Mesendoderm (in vitro differentiated cells): ENCODE data around the gene PLXNB2.

Source experiments
- DNase-seq: peaks from one replicate; pipeline ENCODE4 v3.0.0; 2013
- H2AK5ac ChIP-seq: 2 replicates; pipeline ENCODE4 v1.6.1; 2013; ENCODE audit warnings: low read length, inconsistent platforms
- H2BK120ac ChIP-seq: 2 replicates; pipeline ENCODE4 v1.6.1; 2013; ENCODE audit warnings: low read depth, mild to moderate bottlenecking, low read length, moderate library complexity, mixed read lengths
- H2BK15ac ChIP-seq: replicated peaks from 2 replicates; pipeline ENCODE4 v1.6.1; 2013; ENCODE audit warnings: low read depth, mild to moderate bottlenecking, moderate library complexity
- H2BK5ac ChIP-seq: 2 replicates; pipeline ENCODE4 v1.6.1; 2013; ENCODE audit warnings: low read length, inconsistent platforms
- H3K18ac ChIP-seq: 2 replicates; pipeline ENCODE4 v1.6.1; 2013; ENCODE audit warnings: mild to moderate bottlenecking, low read length, mixed read lengths
- H3K23ac ChIP-seq: one replicate; pipeline ENCODE4 v1.6.1; 2013; ENCODE audit warnings: low read length
- H3K27ac ChIP-seq: 2 replicates; pipeline ENCODE4 v1.5.1; 2013; ENCODE audit warnings: low read depth, mild to moderate bottlenecking, inconsistent platforms, low read length, moderate library complexity
- H3K27me3 ChIP-seq: 2 replicates; pipeline ENCODE4 v1.6.1; 2013; ENCODE audit warnings: low read length, control low read depth, mild to moderate bottlenecking, inconsistent platforms; ENCODE audit not compliant: insufficient read depth, poor library complexity
- H3K36me3 ChIP-seq: 2 replicates; pipeline ENCODE4 v1.6.1; 2013; ENCODE audit warnings: low read length, inconsistent platforms; ENCODE audit not compliant: control insufficient read depth, insufficient read depth
- H3K4ac ChIP-seq: one replicate; pipeline ENCODE4 v1.6.1; 2013; ENCODE audit warnings: low read depth, mild to moderate bottlenecking, low read length, moderate library complexity
- H3K4me1 ChIP-seq: 2 replicates; pipeline ENCODE4 v1.6.1; 2013; ENCODE audit warnings: low read depth, low read length, inconsistent platforms; ENCODE audit not compliant: control insufficient read depth
- H3K4me2 ChIP-seq: 2 replicates; pipeline ENCODE4 v1.6.1; 2013; ENCODE audit warnings: low read length
- H3K4me3 ChIP-seq: 2 replicates; pipeline ENCODE4 v1.5.1; 2013; ENCODE audit warnings: mild to moderate bottlenecking, low read length
- H3K56ac ChIP-seq: one replicate; pipeline ENCODE4 v1.6.1; 2013; ENCODE audit warnings: low read length
- H3K79me1 ChIP-seq: 2 replicates; pipeline ENCODE4 v1.6.1; 2013; ENCODE audit warnings: low read length, inconsistent platforms
- H3K79me2 ChIP-seq: 2 replicates; pipeline ENCODE4 v1.6.1; 2013; ENCODE audit warnings: mild to moderate bottlenecking, low read length; ENCODE audit not compliant: control insufficient read depth, insufficient read depth
- H3K9ac ChIP-seq: 2 replicates; pipeline ENCODE4 v1.6.1; 2013; ENCODE audit warnings: low read length, inconsistent platforms
- H4K5ac ChIP-seq: one replicate; pipeline ENCODE4 v1.6.1; 2013; ENCODE audit warnings: low read length
- H4K8ac ChIP-seq: one replicate; pipeline ENCODE4 v1.6.1; 2013; ENCODE audit warnings: low read depth, mild to moderate bottlenecking, control low read depth, low read length, moderate library complexity
- WGBS: extraction: QIAGEN DNeasy Blood & Tissue Kit; methylation state at CpG from one replicate; pipeline ENCODE4 v1.1.7; 2013; ENCODE audit warnings: low lambda C conversion rate, missing lambda C conversion rate; ENCODE audit not compliant: insufficient coverage; ENCODE audit errors: extremely low coverage; 5-methylcytosine and 5-hydroxymethylcytosine counted together

The PLXNB2 gene

GRCh38 chr22:50229370-50229769 is 78.1 kb downstream of the PLXNB2 start:
- H2AK5ac ChIP-seq: no peak overlapping the region
- H3K23ac ChIP-seq: no peak overlapping the region
- H2BK5ac ChIP-seq: no peak overlapping the region
- H4K5ac ChIP-seq: no peak overlapping the region
- no peak overlapping the region for H3K4me2 ChIP-seq
- no peak overlapping the region for H2BK15ac ChIP-seq
- no peak overlapping the region for H3K9ac ChIP-seq
- no peaks in the 10 kb centered on the region for H3K79me2 ChIP-seq
- no peak overlapping the region for H3K18ac ChIP-seq
- no peaks in the 10 kb centered on the region for H3K4me1 ChIP-seq
- H3K56ac ChIP-seq: no peak overlapping the region
- no peak overlapping the region for H4K8ac ChIP-seq
- H3K36me3 ChIP-seq: no peaks in the 10 kb centered on the region
- no peak overlapping the region for H2BK120ac ChIP-seq
- DNase-seq: no peak
- peaks cover 4% of the 10 kb centered on the region for H3K79me1 ChIP-seq
- no peak overlapping the region for H3K27ac ChIP-seq
- H3K4me3 ChIP-seq: no peak overlapping the region
- no peaks in the 10 kb centered on the region for H3K27me3 ChIP-seq
- no CpG with 5 or more reads among the region's 16 CpGs for WGBS
- H3K4ac ChIP-seq: no peak overlapping the region

DNA sequence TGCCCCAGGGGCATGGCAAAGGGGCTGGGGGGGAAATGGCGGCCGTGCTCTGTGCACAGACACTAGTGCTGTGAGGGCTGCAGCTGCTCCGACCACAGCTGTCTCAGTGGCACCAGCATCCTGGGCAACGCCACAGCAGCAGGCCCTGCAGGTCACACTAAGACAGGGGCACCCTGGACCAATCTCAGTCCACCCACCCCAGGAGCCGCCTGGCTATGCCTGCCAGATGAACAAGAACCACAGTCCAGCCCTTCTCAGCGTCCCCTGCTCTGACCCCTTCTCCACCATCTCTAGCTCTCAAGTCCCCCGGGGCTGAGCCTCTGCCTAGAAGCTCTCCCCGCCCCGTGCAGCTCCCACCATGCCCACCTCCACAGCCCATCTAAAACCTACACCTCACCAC is 79.1 kb downstream of the PLXNB2 start:
- H3K18ac ChIP-seq: no peak overlapping the region
- no peak overlapping the region for H2BK120ac ChIP-seq
- no peak overlapping the region for H3K56ac ChIP-seq
- H3K9ac ChIP-seq: no peak overlapping the region
- H3K36me3 ChIP-seq: no peaks in the 10 kb centered on the region
- no peaks in the 10 kb centered on the region for H3K27me3 ChIP-seq
- H3K4me2 ChIP-seq: no peak overlapping the region
- no peak overlapping the region for H4K5ac ChIP-seq
- DNase-seq: no peak
- H2AK5ac ChIP-seq: no peak overlapping the region
- no peak overlapping the region for H2BK15ac ChIP-seq
- no peak overlapping the region for H3K4me3 ChIP-seq
- no peak overlapping the region for H3K4ac ChIP-seq
- H3K4me1 ChIP-seq: no peaks in the 10 kb centered on the region
- no peak overlapping the region for H3K27ac ChIP-seq
- no peaks in the 10 kb centered on the region for H3K79me1 ChIP-seq
- no CpG with 5 or more reads among the region's 9 CpGs for WGBS
- no peak overlapping the region for H4K8ac ChIP-seq
- no peak overlapping the region for H2BK5ac ChIP-seq
- no peak overlapping the region for H3K23ac ChIP-seq
- no peaks in the 10 kb centered on the region for H3K79me2 ChIP-seq

DNA sequence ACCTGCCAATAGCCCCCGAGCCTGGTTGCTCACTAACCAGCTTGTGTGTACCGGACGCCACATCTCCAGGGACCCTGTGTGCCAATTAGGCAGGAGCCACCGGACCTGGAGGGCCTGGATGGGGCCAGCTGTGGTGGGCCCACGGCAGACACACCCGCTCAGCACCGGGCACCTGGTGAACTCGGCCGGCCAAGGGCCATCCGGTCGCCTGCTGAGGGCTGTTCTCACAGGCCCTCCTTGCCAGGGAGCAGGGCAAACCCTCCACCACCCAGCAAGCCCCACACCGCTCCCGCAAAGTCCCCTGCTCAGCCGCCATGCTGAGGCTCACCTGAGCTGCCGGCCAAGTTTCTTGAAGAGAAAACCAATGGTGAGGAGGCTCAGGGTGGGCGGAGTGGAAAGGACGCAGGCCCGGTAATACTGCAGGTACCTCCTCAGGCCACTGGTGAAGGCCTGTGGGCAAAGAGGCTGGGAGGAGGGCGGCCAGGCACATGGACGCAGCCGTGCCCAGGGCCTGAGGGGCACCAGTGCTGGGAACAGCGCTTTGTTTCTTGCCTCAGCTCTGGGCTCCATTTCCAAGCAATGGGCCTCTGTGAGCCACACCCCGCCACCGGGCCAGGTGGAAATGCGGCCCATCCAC is 79.7 kb downstream of the PLXNB2 start:
- DNase-seq: no peak
- no peaks in the 10 kb centered on the region for H3K27me3 ChIP-seq
- H2BK5ac ChIP-seq: no peak overlapping the region
- no peak overlapping the region for H3K23ac ChIP-seq
- no peak overlapping the region for H3K4me2 ChIP-seq
- no peak overlapping the region for H2BK15ac ChIP-seq
- no peak overlapping the region for H3K4ac ChIP-seq
- no peak overlapping the region for H3K18ac ChIP-seq
- H4K8ac ChIP-seq: no peak overlapping the region
- no peak overlapping the region for H2AK5ac ChIP-seq
- no peak overlapping the region for H3K27ac ChIP-seq
- no peaks in the 10 kb centered on the region for H3K4me1 ChIP-seq
- no CpG with 5 or more reads among the region's 25 CpGs for WGBS
- H3K56ac ChIP-seq: no peak overlapping the region
- no peak overlapping the region for H3K9ac ChIP-seq
- H4K5ac ChIP-seq: no peak overlapping the region
- H3K79me1 ChIP-seq: no peaks in the 10 kb centered on the region
- no peaks in the 10 kb centered on the region for H3K36me3 ChIP-seq
- no peak overlapping the region for H2BK120ac ChIP-seq
- no peak overlapping the region for H3K4me3 ChIP-seq
- no peaks in the 10 kb centered on the region for H3K79me2 ChIP-seq

- no peak for DNase-seq
- Histone ChIP-seq H3K4me2 (no peak overlapping the region), H3K79me1 (no peaks in the 10 kb centered on the region), H3K56ac (no peak overlapping the region), H2AK5ac (no peak overlapping the region), H3K4me1 (no peaks in the 10 kb centered on the region), H2BK120ac (no peak overlapping the region), H3K36me3 (no peaks in the 10 kb centered on the region), H3K4me3 (no peak overlapping the region), H2BK15ac (no peak overlapping the region), H2BK5ac (no peak overlapping the region), H3K9ac (no peak overlapping the region), H3K27me3 (no peaks in the 10 kb centered on the region), H3K4ac (no peak overlapping the region), H3K23ac (no peak overlapping the region), H3K18ac (no peak overlapping the region), H3K79me2 (no peaks in the 10 kb centered on the region), H4K5ac (no peak overlapping the region), H3K27ac (no peak overlapping the region), H4K8ac (no peak overlapping the region)
- WGBS: no CpG with 5 or more reads among the region's 18 CpGs
These were observed 80.6 kb downstream of the PLXNB2 start for GRCh38 chr22:50226875-50227165.

DNA sequence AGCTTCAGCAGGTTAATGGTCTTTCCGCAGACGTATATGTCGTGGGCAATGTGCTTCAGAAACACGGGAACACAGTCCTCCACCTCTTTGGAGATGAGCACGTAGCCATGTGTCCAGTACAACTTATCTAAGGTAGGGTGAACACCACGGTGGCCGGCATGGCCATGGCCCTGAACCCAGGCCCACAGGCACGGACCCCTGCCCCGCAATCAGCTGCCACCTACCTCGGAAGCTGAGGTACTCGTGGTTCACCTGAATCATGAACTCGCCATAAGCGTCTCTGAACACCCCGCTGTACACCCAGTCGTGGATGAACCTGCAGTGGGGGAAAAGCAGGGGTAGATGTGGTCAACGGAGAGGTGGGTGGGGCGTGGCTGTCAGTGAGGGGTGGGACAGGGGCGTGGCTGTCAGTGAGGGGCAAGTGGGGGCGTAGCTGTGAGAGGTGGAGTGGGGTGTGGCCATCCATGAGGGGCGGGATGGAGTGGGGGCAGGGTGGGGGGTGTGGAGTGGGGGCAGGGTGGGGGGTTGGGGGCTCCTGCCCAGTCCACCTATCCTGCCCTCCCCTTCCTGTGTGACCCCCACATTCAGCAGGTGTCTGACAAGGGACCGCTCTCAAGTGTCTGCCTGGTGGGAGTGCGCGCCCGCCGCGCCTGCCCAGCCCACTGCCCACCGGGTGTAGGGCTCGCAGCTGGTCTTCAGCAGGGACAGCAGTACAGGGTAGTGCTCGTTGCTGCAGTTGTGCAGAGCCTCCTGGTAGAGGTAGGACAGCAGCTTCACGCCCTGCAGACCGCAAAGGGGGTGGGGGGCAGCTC is 81.2 kb downstream of the PLXNB2 start:
- Histone ChIP-seq H3K4ac (no peak overlapping the region), H3K27me3 (no peaks in the 10 kb centered on the region), H3K18ac (no peak overlapping the region), H2BK5ac (no peak overlapping the region), H2AK5ac (no peak overlapping the region), H3K4me2 (no peak overlapping the region), H2BK120ac (no peak overlapping the region), H4K5ac (no peak overlapping the region), H3K56ac (no peak overlapping the region), H2BK15ac (no peak overlapping the region), H3K79me1 (no peaks in the 10 kb centered on the region), H3K9ac (no peak overlapping the region), H3K79me2 (no peaks in the 10 kb centered on the region), H3K4me3 (no peak overlapping the region), H4K8ac (no peak overlapping the region), H3K27ac (no peak overlapping the region), H3K23ac (no peak overlapping the region), H3K4me1 (no peaks in the 10 kb centered on the region), H3K36me3 (no peaks in the 10 kb centered on the region)
- whole genome bisulfite sequencing: no CpG with 5 or more reads among the region's 31 CpGs
- DNase-seq: no peak
